ENCODE results near the gene CCT6B. TPM values are rescaled to one million over a fixed set of nuclear protein-coding genes. Genes with fewer than 3 reads are reported as not detected.

CCT6B gene, protein sequence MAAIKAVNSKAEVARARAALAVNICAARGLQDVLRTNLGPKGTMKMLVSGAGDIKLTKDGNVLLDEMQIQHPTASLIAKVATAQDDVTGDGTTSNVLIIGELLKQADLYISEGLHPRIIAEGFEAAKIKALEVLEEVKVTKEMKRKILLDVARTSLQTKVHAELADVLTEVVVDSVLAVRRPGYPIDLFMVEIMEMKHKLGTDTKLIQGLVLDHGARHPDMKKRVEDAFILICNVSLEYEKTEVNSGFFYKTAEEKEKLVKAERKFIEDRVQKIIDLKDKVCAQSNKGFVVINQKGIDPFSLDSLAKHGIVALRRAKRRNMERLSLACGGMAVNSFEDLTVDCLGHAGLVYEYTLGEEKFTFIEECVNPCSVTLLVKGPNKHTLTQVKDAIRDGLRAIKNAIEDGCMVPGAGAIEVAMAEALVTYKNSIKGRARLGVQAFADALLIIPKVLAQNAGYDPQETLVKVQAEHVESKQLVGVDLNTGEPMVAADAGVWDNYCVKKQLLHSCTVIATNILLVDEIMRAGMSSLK
- 0.77 to 1.5 TPM (median 1.3 TPM) in 5 replicates for total RNA-seq (2022; extraction: Qiagen RNA extraction)

GRCh38 chr17:34961093-34961911, at the start of gene CCT6B, which contains the start of gene ZNF830:
Gene CCT6B, minus strand, starts transcription at chr17:34961460. Its CDS starts 67 bp downstream, at chr17:34961393.
Gene ZNF830, plus strand, starts transcription at chr17:34961540. Its CDS starts 27 bp downstream, at chr17:34961567.

DNA sequence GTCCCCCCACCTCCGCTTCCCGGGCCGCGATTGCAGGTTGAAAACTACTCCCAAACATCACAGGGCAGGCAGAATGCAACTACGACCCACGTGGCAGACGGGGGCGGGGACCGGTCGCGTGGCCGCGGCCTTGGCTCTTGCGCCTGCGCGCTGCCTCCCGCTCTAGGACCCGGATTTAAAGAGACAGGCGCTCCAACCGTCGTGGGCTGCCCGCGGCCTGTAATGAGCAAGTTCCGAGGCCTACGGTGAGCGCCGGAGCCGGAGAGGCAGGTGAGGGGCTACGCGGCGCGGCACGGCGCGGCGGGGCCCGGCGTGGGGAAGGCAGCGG, 19.1 kb upstream of the CCT6B start, which contains the start of gene LIG3:
Gene LIG3 (plus strand): TSS at position 160 of the 328 bp plus-strand sequence. CDS start 2,494 bp downstream, outside the sequence.

Other genes with a start within 250 kb of the CCT6B start
- gene ZNF830, start 80 bp upstream of the CCT6B start, total RNA-seq (2022; extraction: Qiagen RNA extraction), result 12.7 to 16.7 TPM (median 14.5 TPM) in 5 replicates
- 17.5 to 21.6 TPM (median 17.9 TPM) in 5 replicates for gene LIG3, start 19.1 kb upstream of the CCT6B start, total RNA-seq (2022; extraction: Qiagen RNA extraction)
- gene RFFL, start 102.2 kb upstream of the CCT6B start, total RNA-seq (2022; extraction: Qiagen RNA extraction), result 43.4 to 55.8 TPM (median 50.1 TPM) in 5 replicates
- gene RAD51D, start 158.4 kb upstream of the CCT6B start, total RNA-seq (2022; extraction: Qiagen RNA extraction), result 24.5 to 31.0 TPM (median 27.6 TPM) in 5 replicates
- not detected in 5 replicates for gene FNDC8, start 160.2 kb upstream of the CCT6B start, total RNA-seq (2022; extraction: Qiagen RNA extraction)
- 30.6 to 40.9 TPM (median 38.3 TPM) in 5 replicates for gene NLE1, start 180.8 kb upstream of the CCT6B start, total RNA-seq (2022; extraction: Qiagen RNA extraction)
- gene UNC45B, start 186.4 kb upstream of the CCT6B start, total RNA-seq (2022; extraction: Qiagen RNA extraction), result not detected in 5 replicates
- not detected in 5 replicates for gene SLC35G3, start 232.9 kb upstream of the CCT6B start, total RNA-seq (2022; extraction: Qiagen RNA extraction)